ENCODE results near the gene SLC10A3. TPM values are rescaled to one million over a fixed set of nuclear protein-coding genes. Genes with fewer than 3 reads are reported as not detected.

SLC10A3 gene
- total and polyA plus RNA-seq, 2 of the 8 experiments (the other 6 are each of a cell fraction or from before 2014, with no cell fraction given): 6.8 to 9.5 TPM

DNA sequence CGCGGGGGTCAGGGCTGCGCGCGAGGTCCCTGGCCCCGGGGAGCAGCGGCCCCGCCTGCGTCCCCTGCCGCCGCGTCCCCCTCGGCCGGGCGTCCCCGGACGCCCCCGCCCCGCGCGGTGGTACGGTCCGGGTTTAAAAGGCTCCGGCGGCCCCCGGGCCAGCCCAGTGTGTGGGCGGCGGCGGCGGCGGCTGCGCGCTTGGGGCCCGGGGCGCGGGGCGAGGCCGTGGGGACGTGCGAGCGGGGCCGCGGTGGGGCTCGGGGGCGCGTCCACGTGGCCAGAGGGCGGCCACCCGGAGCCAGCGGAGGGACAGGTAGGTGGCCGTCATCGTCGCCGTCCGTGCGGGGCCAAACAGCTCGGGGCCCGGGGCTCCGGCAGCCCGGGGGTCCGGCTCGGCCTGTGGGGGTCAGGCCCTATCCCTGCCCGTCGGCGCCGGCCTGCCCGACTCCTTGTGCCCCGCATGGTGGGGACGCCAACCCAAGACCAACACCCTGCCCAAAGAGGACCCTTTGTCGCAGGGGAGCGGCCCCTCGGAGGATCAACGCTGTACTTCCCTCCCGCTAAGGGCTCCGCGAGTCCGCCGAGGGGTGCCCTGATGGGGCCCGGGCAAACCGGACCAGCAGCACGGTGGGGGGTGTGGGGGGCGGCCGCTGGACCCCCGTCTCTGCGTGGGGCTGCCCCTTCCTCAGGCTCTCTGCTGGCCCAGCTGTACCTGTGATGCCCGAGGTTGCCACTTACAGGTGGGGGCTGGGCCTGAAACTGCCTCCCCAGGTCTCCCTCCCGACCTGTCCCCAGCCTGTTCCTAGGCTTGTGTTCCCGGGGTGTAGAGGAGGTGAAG is 32.1 kb downstream of the SLC10A3 start, which contains the start of gene PLXNA3 (continued):
- TF ChIP-seq RNF2 (IDR thresholded peaks at IDR 0.05; ENCODE audit: borderline replicate concordance, low read depth, low read length, missing control alignments, poor library complexity, severe bottlenecking) (no peak), POLR2A (IDR thresholded peaks at IDR 0.05; ENCODE audit: control extremely low read depth in 1 of 2, low read depth in 2 of 2, low read length in 2 of 2) (peak in 1 of 2 experiments; percentile 27; a peak in 1 of 3 replicates), SIRT6 (IDR thresholded peaks at IDR 0.05; ENCODE audit: low read length) (no peak), CREB1 (IDR thresholded peaks at IDR 0.05) (no peak), GTF2F1 (IDR thresholded peaks at IDR 0.05; ENCODE audit: borderline replicate concordance, low read depth, low read length) (no peak), KDM4A (IDR thresholded peaks at IDR 0.05; ENCODE audit: low read depth, low read length, severe bottlenecking) (peak; percentile 19), SAP30 (IDR thresholded peaks at IDR 0.05; ENCODE audit: insufficient read depth, insufficient replicate concordance, low read length) (no peak), EP300 (IDR thresholded peaks at IDR 0.05; ENCODE audit: borderline replicate concordance in 1 of 2, low read depth in 2 of 2, low read length in 2 of 2) (peak in 1 of 2 experiments; percentile 69; a peak in 1 of 3 replicates), BRCA1 (IDR thresholded peaks at IDR 0.05; ENCODE audit: low read depth, low read length) (no peak), SIX5 (IDR thresholded peaks at IDR 0.05; ENCODE audit: low read depth, low read length) (no peak), TAF7 (optimal IDR thresholded peaks at IDR 0.05; ENCODE audit: borderline replicate concordance, low read depth, low read length) (no peak), RAD21 (IDR thresholded peaks at IDR 0.05 in 1 of 2, conservative IDR thresholded peaks at IDR 0.05 in 1 of 2; ENCODE audit: low read depth in 2 of 2, low read length in 2 of 2) (no peak), NANOG (IDR thresholded peaks at IDR 0.05; ENCODE audit: insufficient read depth, low read depth, low read length, poor library complexity, severe bottlenecking) (no peak), SP2 (IDR thresholded peaks at IDR 0.05; ENCODE audit: low read length) (no peak), PHF8 (conservative IDR thresholded peaks at IDR 0.05; ENCODE audit: low read depth, low read length) (peak; percentile 66), SIN3A (conservative IDR thresholded peaks at IDR 0.05 in 1 of 2, IDR thresholded peaks at IDR 0.05 in 1 of 2; ENCODE audit: low read depth in 1 of 2, low read length in 2 of 2) (no peak), HDAC2 (IDR thresholded peaks at IDR 0.05; ENCODE audit: borderline replicate concordance in 1 of 2, low read depth in 2 of 2, low read length in 2 of 2) (no peak)
- TF ChIP-seq, protein P1, sequence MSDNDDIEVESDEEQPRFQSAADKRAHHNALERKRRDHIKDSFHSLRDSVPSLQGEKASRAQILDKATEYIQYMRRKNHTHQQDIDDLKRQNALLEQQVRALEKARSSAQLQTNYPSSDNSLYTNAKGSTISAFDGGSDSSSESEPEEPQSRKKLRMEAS (IDR thresholded peaks at IDR 0.05): 0 out of 2 replicates have a peak, but pooled peaks have one; percentile 23

Data from H1 (cell line).